Measurements from ENCODE around the gene CLASP1. TPM values are rescaled to one million over a fixed set of nuclear protein-coding genes. Genes with fewer than 3 reads are reported as not detected.

The CLASP1 gene
- total and polyA plus RNA-seq, 2 experiments from 2014 or later, result 16.6 to 56.3 TPM

DNA sequence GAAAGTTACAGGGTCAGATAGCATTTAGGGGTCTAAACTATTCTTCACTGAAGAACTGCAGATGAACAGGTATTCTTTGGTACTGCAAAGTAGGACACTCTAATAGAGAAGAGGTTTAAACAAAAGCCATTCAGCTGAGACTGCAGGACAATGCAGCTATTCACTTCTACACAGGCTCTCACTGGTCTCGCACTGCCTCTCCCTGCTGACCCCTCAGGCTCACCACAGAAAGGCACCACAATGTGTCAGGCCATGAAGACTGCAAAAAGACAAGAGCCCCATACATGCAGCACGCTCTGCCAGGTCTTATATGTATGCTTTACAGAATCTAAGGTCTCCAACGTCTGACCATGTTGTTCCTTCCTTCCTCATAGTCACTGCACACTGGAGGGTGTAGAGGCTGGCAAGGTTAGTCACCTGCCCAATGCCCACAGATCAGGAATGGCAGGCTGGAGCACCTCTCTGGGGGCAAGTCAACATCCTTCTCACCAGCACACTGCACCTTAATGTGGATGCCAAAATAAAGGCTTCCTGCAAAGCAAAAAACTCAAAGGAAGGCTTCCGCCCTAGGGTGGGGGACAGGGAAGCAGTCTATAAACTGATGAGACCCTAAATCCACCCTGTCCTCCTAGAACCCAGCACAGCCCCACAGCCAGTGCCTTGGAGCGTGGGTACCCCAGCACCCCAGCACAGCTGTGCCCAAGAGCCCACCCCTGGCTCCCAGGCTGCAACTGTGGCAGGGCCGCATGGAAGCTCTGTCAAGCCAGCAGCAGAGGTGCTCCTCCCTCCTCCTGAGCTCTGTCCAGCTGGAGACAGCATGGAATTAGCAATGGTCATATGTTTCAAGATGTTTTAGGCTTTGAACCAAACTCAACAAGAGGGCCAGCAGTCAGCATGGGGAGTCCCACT lies 129.3 kb downstream of the CLASP1 start (continued):
- no peak for TF ChIP-seq ZNF462 (CRISPR knock-in tag; IDR thresholded peaks at IDR 0.05)
- TF ChIP-seq NANOG (IDR thresholded peaks at IDR 0.05; ENCODE audit: borderline replicate concordance), result no peak
- TF ChIP-seq STAT1 (IDR thresholded peaks at IDR 0.05; ENCODE audit: unreplicated experiment), result no peak
- no peak for TF ChIP-seq EZH2phosphoT487 (IDR thresholded peaks at IDR 0.05; ENCODE audit: unreplicated experiment)
- TF ChIP-seq CTCF (conservative IDR thresholded peaks at IDR 0.05; ENCODE audit: low read depth in 2 of 2), result no peak
- TF ChIP-seq EZH2 (IDR thresholded peaks at IDR 0.05; ENCODE audit: low read depth, unreplicated experiment), result no peak
- no peak for TF ChIP-seq ZNF114 (CRISPR knock-in tag; IDR thresholded peaks at IDR 0.05)
- TF ChIP-seq POLR2AphosphoS5 (IDR thresholded peaks at IDR 0.05; ENCODE audit: low read depth), result no peak
